ENCODE results near the gene PPP2R3A. TPM values are rescaled to one million over a fixed set of nuclear protein-coding genes. Genes with fewer than 3 reads are reported as not detected.

PPP2R3A gene
- total and polyA plus RNA-seq, 2 experiments from 2014 or later: 6.4 to 15.2 TPM

DNA sequence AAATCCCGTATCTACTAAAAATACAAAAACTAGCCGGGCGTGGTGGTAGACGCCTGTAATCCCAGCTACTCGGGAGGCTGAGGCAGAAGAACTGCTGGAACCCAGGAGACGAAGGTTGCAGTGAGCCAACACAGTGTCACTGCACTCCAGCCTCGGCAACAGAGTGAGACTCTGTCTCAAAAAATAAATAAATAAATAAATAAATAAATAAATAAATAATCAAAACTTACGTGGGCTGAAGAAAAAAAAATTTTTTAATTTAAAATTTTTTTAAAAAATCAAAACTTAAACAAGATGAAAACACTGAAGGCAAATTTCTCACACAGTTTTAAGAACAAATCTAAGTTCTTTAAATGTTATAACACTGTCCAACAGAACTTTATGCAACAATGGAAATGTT lies 216.2 kb downstream of the PPP2R3A start:
- ATAC-seq (no peak), DNase-seq (ENCODE audit: low spot score) (no peak)
- peaks cover 21% of the 10 kb centered on the region for H3K4me1 Mint-ChIP-seq
- H3K27me3 Mint-ChIP-seq (ENCODE audit: insufficient read depth, low read depth, poor library complexity): peaks cover 7% of the 10 kb centered on the region
- no peak overlapping the region for H3K4me3 Mint-ChIP-seq
- H3K4me3 ChIP-seq: no peak overlapping the region
- H3K9me2 ChIP-seq (ENCODE audit: insufficient read depth): no peaks in the 10 kb centered on the region
- H3K36me3 Mint-ChIP-seq (ENCODE audit: low read depth): no peaks in the 10 kb centered on the region
- peaks cover 17% of the 10 kb centered on the region for H3K4me1 ChIP-seq (ENCODE audit: insufficient read depth)
- H3F3A ChIP-seq (replicated peaks; ENCODE audit: low read depth): no peaks in the 10 kb centered on the region
- H3K27ac Mint-ChIP-seq: no peak overlapping the region
- H4K20me1 ChIP-seq (replicated peaks; ENCODE audit: insufficient read depth): peaks cover 82% of the 10 kb centered on the region
- TF ChIP-seq ZNF114 (CRISPR knock-in tag; IDR thresholded peaks at IDR 0.05): no peak
- no peak for TF ChIP-seq ZNF331 (CRISPR knock-in tag; IDR thresholded peaks at IDR 0.05; ENCODE audit: low read depth)
- TF ChIP-seq, protein P1, sequence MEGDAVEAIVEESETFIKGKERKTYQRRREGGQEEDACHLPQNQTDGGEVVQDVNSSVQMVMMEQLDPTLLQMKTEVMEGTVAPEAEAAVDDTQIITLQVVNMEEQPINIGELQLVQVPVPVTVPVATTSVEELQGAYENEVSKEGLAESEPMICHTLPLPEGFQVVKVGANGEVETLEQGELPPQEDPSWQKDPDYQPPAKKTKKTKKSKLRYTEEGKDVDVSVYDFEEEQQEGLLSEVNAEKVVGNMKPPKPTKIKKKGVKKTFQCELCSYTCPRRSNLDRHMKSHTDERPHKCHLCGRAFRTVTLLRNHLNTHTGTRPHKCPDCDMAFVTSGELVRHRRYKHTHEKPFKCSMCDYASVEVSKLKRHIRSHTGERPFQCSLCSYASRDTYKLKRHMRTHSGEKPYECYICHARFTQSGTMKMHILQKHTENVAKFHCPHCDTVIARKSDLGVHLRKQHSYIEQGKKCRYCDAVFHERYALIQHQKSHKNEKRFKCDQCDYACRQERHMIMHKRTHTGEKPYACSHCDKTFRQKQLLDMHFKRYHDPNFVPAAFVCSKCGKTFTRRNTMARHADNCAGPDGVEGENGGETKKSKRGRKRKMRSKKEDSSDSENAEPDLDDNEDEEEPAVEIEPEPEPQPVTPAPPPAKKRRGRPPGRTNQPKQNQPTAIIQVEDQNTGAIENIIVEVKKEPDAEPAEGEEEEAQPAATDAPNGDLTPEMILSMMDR (conservative IDR thresholded peaks at IDR 0.05; ENCODE audit: low read depth in 2 of 2): no peak
- TF ChIP-seq NANOG (IDR thresholded peaks at IDR 0.05; ENCODE audit: borderline replicate concordance): no peak
- TF ChIP-seq EZH2phosphoT487 (IDR thresholded peaks at IDR 0.05; ENCODE audit: unreplicated experiment): no peak
- TF ChIP-seq ETS1 (IDR thresholded peaks at IDR 0.05): no peak
- TF ChIP-seq CREB1 (CRISPR knock-in tag; IDR thresholded peaks at IDR 0.05; ENCODE audit: low read depth): no peak
- no peaks in the 10 kb centered on the region for H3K36me3 ChIP-seq (ENCODE audit: insufficient read depth)
- H3K27ac ChIP-seq (ENCODE audit: low read depth): no peak overlapping the region
- no peaks in the 10 kb centered on the region for H3K27me3 ChIP-seq (ENCODE audit: insufficient read depth)
- no peak overlapping the region for H3K4me2 ChIP-seq
- H3K9me3 Mint-ChIP-seq: no peaks in the 10 kb centered on the region
- H2AFZ ChIP-seq: no peak overlapping the region
- peaks cover 99% of the 10 kb centered on the region for H3K79me2 ChIP-seq (replicated peaks; ENCODE audit: insufficient read depth)

DNA sequence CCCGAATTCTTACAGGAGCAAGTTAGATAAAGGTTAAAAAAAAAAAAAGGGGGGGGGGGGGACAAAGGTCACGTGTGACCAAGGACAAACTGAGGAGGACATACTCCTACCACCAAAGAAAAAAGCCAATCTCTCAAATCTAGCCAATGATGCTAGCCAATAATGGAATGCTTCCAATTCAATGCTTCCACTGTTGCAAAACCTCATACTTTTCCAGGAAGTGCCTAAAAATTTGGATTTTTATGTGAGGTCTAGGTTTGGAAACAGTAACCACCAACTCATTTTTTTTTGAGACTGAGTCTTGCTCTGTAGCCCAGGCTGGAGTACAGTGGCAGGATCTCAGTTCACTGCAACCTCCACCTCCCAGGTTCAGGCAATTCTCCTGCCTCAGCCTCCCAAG lies 219.2 kb downstream of the PPP2R3A start:
- Mint-ChIP-seq H3K36me3 (ENCODE audit: low read depth) (no peaks in the 10 kb centered on the region), H3K4me3 (no peak overlapping the region)
- TF ChIP-seq EZH2phosphoT487 (IDR thresholded peaks at IDR 0.05; ENCODE audit: unreplicated experiment): no peak
- no peak for TF ChIP-seq POLR2AphosphoS5 (IDR thresholded peaks at IDR 0.05; ENCODE audit: low read depth)
- no peak for TF ChIP-seq CREB1 (CRISPR knock-in tag; IDR thresholded peaks at IDR 0.05; ENCODE audit: low read depth)
- TF ChIP-seq ZNF462 (CRISPR knock-in tag; IDR thresholded peaks at IDR 0.05): no peak
- no peak for TF ChIP-seq REST (IDR thresholded peaks at IDR 0.05; ENCODE audit: unreplicated experiment)

More for the DNA sequence above, 219.2 kb downstream of the PPP2R3A start:
- H3K27ac ChIP-seq (ENCODE audit: low read depth): no peak overlapping the region
- H3K4me1 ChIP-seq (ENCODE audit: insufficient read depth): peaks cover 44% of the 10 kb centered on the region
- no peak for DNase-seq (ENCODE audit: low spot score)
- no peak overlapping the region for H2AFZ ChIP-seq
- no peak overlapping the region for H3K4me3 ChIP-seq
- no peaks in the 10 kb centered on the region for H3K36me3 ChIP-seq (ENCODE audit: insufficient read depth)
- no peak overlapping the region for H3K4me2 ChIP-seq
- H3K79me2 ChIP-seq (replicated peaks; ENCODE audit: insufficient read depth): peaks cover 99% of the 10 kb centered on the region
- no peak overlapping the region for H3K27ac Mint-ChIP-seq
- no peaks in the 10 kb centered on the region for H3K9me3 Mint-ChIP-seq
- H3F3A ChIP-seq (replicated peaks; ENCODE audit: low read depth): no peaks in the 10 kb centered on the region
- H4K20me1 ChIP-seq (replicated peaks; ENCODE audit: insufficient read depth): peaks cover 93% of the 10 kb centered on the region
- H3K27me3 Mint-ChIP-seq (ENCODE audit: insufficient read depth, low read depth, poor library complexity): peaks cover 7% of the 10 kb centered on the region
- no peaks in the 10 kb centered on the region for H3K27me3 ChIP-seq (ENCODE audit: insufficient read depth)
- ATAC-seq: no peak
- H3K4me1 Mint-ChIP-seq: peaks cover 38% of the 10 kb centered on the region
- no peaks in the 10 kb centered on the region for H3K9me2 ChIP-seq (ENCODE audit: insufficient read depth)
